ENCODE measurements around the gene SRL.

SRL gene

DNA sequence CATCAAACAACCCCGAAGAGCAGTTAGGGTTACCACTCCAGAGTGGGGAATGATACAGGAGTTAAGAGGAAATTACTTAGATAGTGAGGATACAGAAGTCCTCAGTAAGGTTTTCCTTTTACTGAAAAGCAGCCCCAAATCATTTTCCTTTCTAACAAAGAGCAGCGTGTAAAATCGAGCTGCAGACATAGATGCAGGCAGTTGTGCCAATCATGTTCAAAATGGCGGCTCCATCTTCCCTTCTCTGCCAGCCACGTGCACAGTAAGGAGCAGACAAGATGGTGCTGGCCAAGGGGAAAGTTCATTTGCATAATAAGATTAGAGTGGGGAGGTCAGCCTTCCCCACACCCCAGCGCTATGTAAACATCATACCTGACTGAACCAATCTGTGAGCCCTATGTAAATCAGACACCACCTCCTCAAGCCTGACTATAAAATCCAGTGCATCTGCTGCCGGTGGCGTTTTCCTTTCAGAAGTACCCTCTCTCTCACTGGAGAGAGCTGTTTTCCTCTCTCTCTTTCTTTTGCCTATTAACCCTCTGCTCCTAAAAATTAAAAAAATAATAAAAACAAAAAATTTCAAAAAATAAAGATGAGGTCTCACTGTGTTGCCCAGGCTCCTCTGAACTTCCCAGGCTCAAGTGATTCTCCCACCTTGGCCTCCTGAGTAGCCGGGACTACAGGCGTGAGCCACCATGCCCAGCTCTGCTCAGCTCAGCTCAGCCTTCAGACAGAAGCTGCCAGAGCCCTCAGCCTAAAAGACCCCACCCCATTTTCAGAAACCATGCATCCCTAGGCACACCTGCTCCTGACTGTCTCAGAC, 2.6 kb upstream of the SRL start:
- no peak overlapping the region for H3K9ac ChIP-seq (ENCODE audit: low read depth in 1 of 2, low read length in 2 of 2)
- no peak overlapping the region for H3K27ac ChIP-seq (ENCODE audit: low read depth, low read length)
- H3K36me3 ChIP-seq (ENCODE audit: control insufficient read depth in 1 of 2, insufficient read depth in 2 of 2, low read length in 2 of 2) = no peaks in the 10 kb centered on the region
- peaks cover 9 to 13% of the 10 kb centered on the region in 2 donors for H3K4me1 ChIP-seq (ENCODE audit: control insufficient read depth in 1 of 2, insufficient read depth in 2 of 2, low read length in 2 of 2)
- no peak overlapping the region for H3K4me3 ChIP-seq (ENCODE audit: low read depth in 1 of 2, low read length in 2 of 2)
- H3K27me3 ChIP-seq (ENCODE audit: control insufficient read depth in 1 of 2, insufficient read depth in 2 of 2, low read length in 2 of 2) = no peaks in the 10 kb centered on the region
- H3K9me3 ChIP-seq (ENCODE audit: control insufficient read depth in 1 of 2, low read length in 2 of 2) = no peaks in the 10 kb centered on the region

DNA sequence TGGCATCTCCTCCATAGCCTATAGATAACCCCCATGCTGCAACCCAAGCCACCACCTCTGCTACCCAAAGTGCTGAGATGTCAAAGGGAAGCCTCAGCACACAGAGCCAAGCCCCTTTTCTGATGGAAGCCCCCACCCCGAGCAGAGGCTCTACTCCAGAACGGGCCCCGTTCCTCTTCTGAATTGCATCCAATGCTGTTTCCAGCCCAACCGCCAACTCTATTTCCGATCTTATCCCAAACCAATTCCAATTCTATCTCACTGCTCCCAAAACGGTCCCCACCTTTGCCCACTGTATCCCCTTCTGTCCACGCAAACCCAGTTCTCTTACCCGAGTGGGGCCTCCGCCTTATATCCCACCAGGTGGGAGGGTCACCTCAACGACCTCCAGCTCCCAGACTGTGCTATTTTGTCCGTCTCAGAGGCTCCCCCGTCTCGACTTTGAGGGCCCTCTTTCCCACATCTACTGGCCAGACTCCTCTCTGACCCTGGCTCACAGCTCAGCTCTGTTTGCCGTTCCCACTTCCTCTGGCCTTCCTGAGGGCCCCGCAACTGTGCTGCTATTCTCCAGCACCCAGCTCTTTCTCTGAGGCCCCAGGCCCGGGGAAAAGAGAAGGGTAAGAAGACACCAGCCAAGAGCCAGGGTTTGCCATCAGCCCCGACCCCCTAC, 487 bp downstream of the SRL start:
- no peaks in the 10 kb centered on the region for H3K27me3 ChIP-seq (ENCODE audit: control insufficient read depth in 1 of 2, insufficient read depth in 2 of 2, low read length in 2 of 2)
- H3K4me3 ChIP-seq (ENCODE audit: low read depth in 1 of 2, low read length in 2 of 2) = no peak overlapping the region
- H3K9ac ChIP-seq (ENCODE audit: low read depth in 1 of 2, low read length in 2 of 2) = no peak overlapping the region
- peaks cover 0 to 4% of the 10 kb centered on the region in 2 donors for H3K4me1 ChIP-seq (ENCODE audit: control insufficient read depth in 1 of 2, insufficient read depth in 2 of 2, low read length in 2 of 2)
- no peaks in the 10 kb centered on the region for H3K36me3 ChIP-seq (ENCODE audit: control insufficient read depth in 1 of 2, insufficient read depth in 2 of 2, low read length in 2 of 2)
- no peaks in the 10 kb centered on the region for H3K9me3 ChIP-seq (ENCODE audit: control insufficient read depth in 1 of 2, low read length in 2 of 2)
- H3K27ac ChIP-seq (ENCODE audit: low read depth, low read length) = no peak overlapping the region

DNA sequence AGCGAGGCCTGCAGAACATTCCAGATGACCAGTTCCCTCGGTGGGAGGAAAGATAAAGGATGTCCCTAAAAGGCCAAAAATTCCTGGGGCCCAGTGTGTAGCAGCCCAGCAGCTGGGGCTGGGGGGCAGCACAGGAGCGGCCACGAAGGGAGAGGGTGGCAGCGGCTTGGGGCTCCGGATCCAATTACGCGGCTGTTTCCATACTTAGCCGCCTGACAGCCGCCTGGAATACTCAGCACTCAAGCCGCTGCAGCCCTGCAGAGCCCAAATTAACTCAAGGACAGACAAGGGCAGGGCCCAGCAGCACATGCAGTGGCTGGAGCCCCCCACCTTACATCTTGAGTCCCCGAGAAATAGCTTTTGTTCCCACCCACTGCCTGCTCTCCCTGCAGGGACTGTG, 1.3 kb downstream of the SRL start:
- Histone ChIP-seq H3K4me3 (ENCODE audit: low read depth in 1 of 2, low read length in 2 of 2) (no peak overlapping the region), H3K9ac (ENCODE audit: low read depth in 1 of 2, low read length in 2 of 2) (no peak overlapping the region), H3K4me1 (ENCODE audit: control insufficient read depth in 1 of 2, insufficient read depth in 2 of 2, low read length in 2 of 2) (no peaks in the 10 kb centered on the region), H3K9me3 (ENCODE audit: control insufficient read depth in 1 of 2, low read length in 2 of 2) (no peaks in the 10 kb centered on the region), H3K27me3 (ENCODE audit: control insufficient read depth in 1 of 2, insufficient read depth in 2 of 2, low read length in 2 of 2) (no peaks in the 10 kb centered on the region), H3K27ac (ENCODE audit: low read depth, low read length) (no peak overlapping the region), H3K36me3 (ENCODE audit: control insufficient read depth in 1 of 2, insufficient read depth in 2 of 2, low read length in 2 of 2) (no peaks in the 10 kb centered on the region)

DNA sequence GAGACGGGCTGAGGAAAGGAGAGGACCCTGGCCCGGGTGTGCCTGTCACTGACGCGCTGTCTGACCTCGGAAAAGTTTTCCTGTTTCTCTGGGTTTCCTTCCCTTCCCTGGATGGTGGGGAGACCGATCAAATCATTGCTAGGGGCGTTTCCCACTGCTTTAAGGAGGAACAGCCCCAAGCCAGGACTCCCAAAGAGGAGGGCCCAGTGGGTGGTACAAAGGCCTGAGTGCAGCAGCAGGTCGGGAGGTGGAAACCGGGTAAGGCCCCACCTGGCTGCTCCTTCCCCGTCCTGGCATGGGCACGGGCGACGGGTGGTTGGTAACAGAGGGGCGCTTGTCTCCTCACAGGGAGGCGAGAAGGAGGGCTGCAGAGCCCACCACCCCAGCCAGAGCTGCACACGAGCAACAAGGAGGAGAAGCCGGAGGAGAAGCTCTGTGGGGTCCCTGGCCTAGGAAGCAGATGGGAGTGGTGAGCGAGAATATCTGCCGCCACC, 2.2 kb downstream of the SRL start:
- no peak overlapping the region for H3K27ac ChIP-seq (ENCODE audit: low read depth, low read length)
- H3K9me3 ChIP-seq (ENCODE audit: control insufficient read depth in 1 of 2, low read length in 2 of 2) = no peaks in the 10 kb centered on the region
- peak overlapping the region in 1 of 2 donors; percentile 7 for H3K4me3 ChIP-seq (ENCODE audit: low read depth in 1 of 2, low read length in 2 of 2)
- H3K4me1 ChIP-seq (ENCODE audit: control insufficient read depth in 1 of 2, insufficient read depth in 2 of 2, low read length in 2 of 2) = no peaks in the 10 kb centered on the region
- H3K36me3 ChIP-seq (ENCODE audit: control insufficient read depth in 1 of 2, insufficient read depth in 2 of 2, low read length in 2 of 2) = no peaks in the 10 kb centered on the region
- no peaks in the 10 kb centered on the region for H3K27me3 ChIP-seq (ENCODE audit: control insufficient read depth in 1 of 2, insufficient read depth in 2 of 2, low read length in 2 of 2)
- no peak overlapping the region for H3K9ac ChIP-seq (ENCODE audit: low read depth in 1 of 2, low read length in 2 of 2)

DNA sequence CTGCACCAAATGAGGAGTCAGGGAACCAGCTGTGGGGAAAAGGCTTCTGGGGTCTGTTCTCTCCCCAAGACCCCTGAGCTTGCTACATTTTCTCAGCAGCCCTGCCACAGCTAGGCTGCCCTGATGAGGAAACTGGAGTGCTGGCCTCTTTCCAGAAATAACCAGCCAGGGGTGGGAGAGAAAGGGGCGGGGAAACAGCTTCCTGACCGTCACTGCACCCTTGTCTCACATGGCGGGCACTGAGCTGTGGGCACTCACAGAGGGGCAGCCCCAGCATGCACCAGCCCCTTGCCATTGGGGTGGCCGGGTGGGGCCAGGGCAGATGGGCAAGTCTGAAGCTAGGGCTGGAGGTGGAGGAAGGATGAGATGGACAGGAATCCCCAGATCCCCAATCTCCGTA, 2.9 kb downstream of the SRL start:
- Histone ChIP-seq H3K36me3 (ENCODE audit: control insufficient read depth in 1 of 2, insufficient read depth in 2 of 2, low read length in 2 of 2) (no peaks in the 10 kb centered on the region), H3K27me3 (ENCODE audit: control insufficient read depth in 1 of 2, insufficient read depth in 2 of 2, low read length in 2 of 2) (no peaks in the 10 kb centered on the region), H3K27ac (ENCODE audit: low read depth, low read length) (no peak overlapping the region), H3K9me3 (ENCODE audit: control insufficient read depth in 1 of 2, low read length in 2 of 2) (no peaks in the 10 kb centered on the region), H3K4me3 (ENCODE audit: low read depth in 1 of 2, low read length in 2 of 2) (peak overlapping the region in 1 of 2 donors; percentile 7), H3K9ac (ENCODE audit: low read depth in 1 of 2, low read length in 2 of 2) (no peak overlapping the region), H3K4me1 (ENCODE audit: control insufficient read depth in 1 of 2, insufficient read depth in 2 of 2, low read length in 2 of 2) (no peaks in the 10 kb centered on the region)

DNA sequence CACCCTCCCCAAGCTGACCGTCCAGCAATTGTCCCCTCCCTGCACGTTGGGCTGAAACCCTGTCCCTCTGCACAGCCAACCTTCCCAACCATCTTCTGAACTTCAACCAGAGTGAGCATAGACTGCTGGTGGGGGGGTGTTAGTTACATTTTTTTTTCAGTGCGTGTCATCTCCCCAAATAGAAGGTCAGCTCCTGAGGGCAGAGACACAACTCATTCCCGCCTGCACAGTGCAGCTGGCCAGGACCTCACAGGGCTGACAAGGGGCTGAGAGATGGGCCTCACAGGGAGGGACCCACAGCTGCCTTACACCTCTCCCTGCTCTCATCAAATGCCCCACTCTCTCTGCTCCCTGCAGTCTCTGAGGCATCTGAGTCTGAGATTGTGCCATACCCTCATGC, 8.4 kb downstream of the SRL start:
- Histone ChIP-seq H3K4me3 (ENCODE audit: low read depth in 1 of 2, low read length in 2 of 2) (no peak overlapping the region), H3K27ac (ENCODE audit: low read depth, low read length) (no peak overlapping the region), H3K9ac (ENCODE audit: low read depth in 1 of 2, low read length in 2 of 2) (no peak overlapping the region), H3K4me1 (ENCODE audit: control insufficient read depth in 1 of 2, insufficient read depth in 2 of 2, low read length in 2 of 2) (no peaks in the 10 kb centered on the region), H3K27me3 (ENCODE audit: control insufficient read depth in 1 of 2, insufficient read depth in 2 of 2, low read length in 2 of 2) (no peaks in the 10 kb centered on the region), H3K9me3 (ENCODE audit: control insufficient read depth in 1 of 2, low read length in 2 of 2) (no peaks in the 10 kb centered on the region), H3K36me3 (ENCODE audit: control insufficient read depth in 1 of 2, insufficient read depth in 2 of 2, low read length in 2 of 2) (no peaks in the 10 kb centered on the region)

DNA sequence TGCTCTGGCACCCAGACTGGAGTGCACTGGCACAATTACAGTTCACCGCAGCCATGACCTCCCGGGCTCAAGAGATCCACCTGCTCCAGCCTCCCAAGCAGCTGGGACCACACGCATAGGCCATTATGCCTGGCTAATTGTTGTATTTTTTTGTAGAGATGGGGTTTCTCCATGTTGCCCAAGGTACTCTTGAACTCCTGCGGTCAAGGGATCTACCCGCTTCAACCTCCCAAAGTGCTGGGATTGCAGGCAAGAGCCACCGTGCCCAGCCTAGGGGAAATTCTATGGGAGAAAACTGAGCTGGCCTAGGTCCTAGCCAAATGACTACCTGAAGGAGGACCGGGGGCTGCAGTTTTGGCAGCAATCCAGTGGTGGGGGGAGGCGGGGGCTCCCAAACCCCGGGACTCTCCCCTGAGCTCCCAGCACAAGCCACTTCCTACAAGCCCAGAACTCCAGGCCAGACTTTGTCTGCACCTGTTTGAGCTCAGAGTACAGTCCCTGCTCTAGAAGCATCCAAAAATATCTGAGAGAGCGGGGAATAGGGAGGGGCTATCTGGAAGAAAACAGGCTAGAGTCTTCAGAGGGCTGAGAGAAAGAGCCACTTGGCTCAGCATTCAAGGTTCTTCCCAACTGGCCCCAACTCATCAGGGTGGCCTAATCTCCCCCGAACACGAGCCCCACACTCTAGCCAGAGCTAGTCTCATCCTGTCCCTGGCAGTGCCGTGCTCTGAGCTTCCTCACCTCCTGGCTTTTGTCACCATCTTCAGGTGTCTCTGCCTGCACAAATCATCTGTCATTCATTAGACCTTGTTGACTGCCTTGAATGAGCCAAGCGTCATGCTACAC, 9.1 kb downstream of the SRL start:
- no peak overlapping the region for H3K9ac ChIP-seq (ENCODE audit: low read depth in 1 of 2, low read length in 2 of 2)
- H3K27me3 ChIP-seq (ENCODE audit: control insufficient read depth in 1 of 2, insufficient read depth in 2 of 2, low read length in 2 of 2) = no peaks in the 10 kb centered on the region
- H3K36me3 ChIP-seq (ENCODE audit: control insufficient read depth in 1 of 2, insufficient read depth in 2 of 2, low read length in 2 of 2) = no peaks in the 10 kb centered on the region
- H3K9me3 ChIP-seq (ENCODE audit: control insufficient read depth in 1 of 2, low read length in 2 of 2) = no peaks in the 10 kb centered on the region
- H3K4me3 ChIP-seq (ENCODE audit: low read depth in 1 of 2, low read length in 2 of 2) = no peak overlapping the region
- H3K4me1 ChIP-seq (ENCODE audit: control insufficient read depth in 1 of 2, insufficient read depth in 2 of 2, low read length in 2 of 2) = no peaks in the 10 kb centered on the region
- no peak overlapping the region for H3K27ac ChIP-seq (ENCODE audit: low read depth, low read length)

DNA sequence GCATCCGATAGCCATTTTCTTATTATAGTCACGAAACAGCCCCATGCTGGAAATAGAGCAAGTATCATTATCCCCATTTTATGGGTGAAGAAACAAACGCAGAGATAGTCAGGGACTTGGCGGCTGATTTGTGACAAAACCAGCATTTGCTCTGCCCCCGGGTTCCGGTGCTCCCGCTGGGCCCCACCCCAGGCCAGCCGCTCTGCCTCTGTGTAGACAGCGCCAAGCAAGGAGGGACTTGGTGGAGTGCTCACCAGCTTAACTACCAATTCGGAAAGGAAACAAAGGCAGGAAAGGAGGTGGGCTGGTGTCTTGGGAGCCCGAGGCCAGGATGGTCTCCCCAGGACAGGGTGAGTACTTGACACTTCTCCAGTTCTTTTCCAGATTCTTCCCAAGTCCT, 10.0 kb downstream of the SRL start:
- no peaks in the 10 kb centered on the region for H3K27me3 ChIP-seq (ENCODE audit: control insufficient read depth in 1 of 2, insufficient read depth in 2 of 2, low read length in 2 of 2)
- H3K27ac ChIP-seq (ENCODE audit: low read depth, low read length) = no peak overlapping the region
- no peaks in the 10 kb centered on the region for H3K4me1 ChIP-seq (ENCODE audit: control insufficient read depth in 1 of 2, insufficient read depth in 2 of 2, low read length in 2 of 2)
- H3K9me3 ChIP-seq (ENCODE audit: control insufficient read depth in 1 of 2, low read length in 2 of 2) = no peaks in the 10 kb centered on the region
- no peaks in the 10 kb centered on the region for H3K36me3 ChIP-seq (ENCODE audit: control insufficient read depth in 1 of 2, insufficient read depth in 2 of 2, low read length in 2 of 2)
- H3K9ac ChIP-seq (ENCODE audit: low read depth in 1 of 2, low read length in 2 of 2) = no peak overlapping the region
- no peak overlapping the region for H3K4me3 ChIP-seq (ENCODE audit: low read depth in 1 of 2, low read length in 2 of 2)

DNA sequence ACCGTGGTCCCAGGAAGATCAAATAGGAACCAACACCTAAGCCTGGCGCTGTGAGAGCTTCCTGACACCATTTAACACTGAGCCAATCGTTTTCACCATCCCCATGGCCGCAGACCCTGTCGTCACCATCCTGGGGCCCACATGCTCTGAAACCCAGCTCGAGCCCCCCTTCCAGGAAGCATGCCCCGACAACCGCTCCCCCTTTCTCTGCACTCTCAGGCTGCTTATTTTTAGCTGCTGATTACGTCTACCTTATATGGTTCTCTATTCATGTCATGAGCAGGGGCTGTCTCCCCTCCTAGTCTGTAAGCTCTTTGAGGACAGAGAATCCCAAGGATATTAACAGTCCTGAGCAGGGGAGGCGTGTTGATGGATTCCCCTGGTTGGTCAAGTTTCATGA, 10.5 kb downstream of the SRL start:
- Histone ChIP-seq H3K4me3 (ENCODE audit: low read depth in 1 of 2, low read length in 2 of 2) (no peak overlapping the region), H3K36me3 (ENCODE audit: control insufficient read depth in 1 of 2, insufficient read depth in 2 of 2, low read length in 2 of 2) (no peaks in the 10 kb centered on the region), H3K27me3 (ENCODE audit: control insufficient read depth in 1 of 2, insufficient read depth in 2 of 2, low read length in 2 of 2) (no peaks in the 10 kb centered on the region), H3K9ac (ENCODE audit: low read depth in 1 of 2, low read length in 2 of 2) (no peak overlapping the region), H3K27ac (ENCODE audit: low read depth, low read length) (no peak overlapping the region), H3K4me1 (ENCODE audit: control insufficient read depth in 1 of 2, insufficient read depth in 2 of 2, low read length in 2 of 2) (no peaks in the 10 kb centered on the region), H3K9me3 (ENCODE audit: control insufficient read depth in 1 of 2, low read length in 2 of 2) (no peaks in the 10 kb centered on the region)

DNA sequence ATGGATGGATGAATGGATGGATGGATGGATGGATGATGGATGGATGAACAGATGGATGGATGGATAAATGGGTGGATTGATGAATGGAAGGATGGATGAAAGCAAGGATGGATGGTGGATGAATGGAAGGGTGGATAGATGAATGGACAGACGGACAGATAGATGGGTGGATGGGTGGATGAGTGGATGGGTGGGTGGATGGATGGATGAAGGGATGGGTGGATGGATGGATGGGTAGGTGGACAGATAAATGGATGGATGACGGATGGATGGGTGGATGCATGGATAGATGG, 14.9 kb downstream of the SRL start:
- Histone ChIP-seq H3K4me3 (ENCODE audit: low read depth in 1 of 2, low read length in 2 of 2) (no peak overlapping the region), H3K9ac (ENCODE audit: low read depth in 1 of 2, low read length in 2 of 2) (no peak overlapping the region), H3K27me3 (ENCODE audit: control insufficient read depth in 1 of 2, insufficient read depth in 2 of 2, low read length in 2 of 2) (no peaks in the 10 kb centered on the region), H3K27ac (ENCODE audit: low read depth, low read length) (no peak overlapping the region), H3K4me1 (ENCODE audit: control insufficient read depth in 1 of 2, insufficient read depth in 2 of 2, low read length in 2 of 2) (no peaks in the 10 kb centered on the region), H3K9me3 (ENCODE audit: control insufficient read depth in 1 of 2, low read length in 2 of 2) (no peaks in the 10 kb centered on the region), H3K36me3 (ENCODE audit: control insufficient read depth in 1 of 2, insufficient read depth in 2 of 2, low read length in 2 of 2) (no peaks in the 10 kb centered on the region)
